ENCODE results near the gene NARF. TPM values are rescaled to one million over a fixed set of nuclear protein-coding genes. Genes with fewer than 3 reads are reported as not detected.

Gene NARF
- total and polyA plus RNA-seq, 2 donors (not counting 3 experiments of a cell fraction or from before 2014, with no cell fraction given) = 83.4 to 158 TPM

DNA sequence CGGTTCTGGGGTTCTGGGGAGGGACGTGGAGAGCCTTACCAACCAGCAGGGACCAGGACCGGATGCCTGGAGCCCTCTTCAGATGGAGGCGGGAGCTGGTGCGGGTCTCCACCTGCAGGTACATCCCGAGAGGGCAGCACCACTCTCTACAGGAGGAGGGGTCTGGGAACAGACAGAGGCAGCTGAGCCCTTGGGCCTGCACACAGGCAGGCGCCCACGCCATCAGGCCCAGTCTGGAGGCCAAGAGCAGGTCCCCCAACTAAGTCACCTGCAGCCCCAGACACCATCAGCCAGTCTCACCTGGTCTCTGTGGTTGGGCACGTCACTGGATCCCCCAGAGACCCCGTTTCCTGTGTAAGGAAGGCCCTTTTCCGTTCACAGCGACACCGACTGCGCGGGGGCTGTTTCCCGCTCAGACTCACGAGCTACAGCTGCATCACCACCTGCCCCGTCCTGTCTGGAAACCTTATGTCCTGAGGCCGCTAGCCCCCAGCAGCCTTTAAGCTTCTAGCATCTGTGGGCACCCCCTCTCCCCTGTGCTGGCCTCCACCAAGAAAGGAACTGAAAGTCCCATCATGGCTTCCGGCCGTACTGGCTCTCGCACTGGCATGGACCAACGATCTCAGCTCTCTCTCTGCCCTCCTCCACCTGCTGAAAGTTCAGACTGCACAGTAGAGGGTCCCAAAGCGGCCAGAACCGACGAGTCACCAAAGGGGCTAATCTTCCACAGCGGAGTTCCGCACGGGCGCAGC, 9.2 kb upstream of the NARF start:
- H3K4me3 ChIP-seq (replicated peaks in 1 of 3; ENCODE audit: insufficient read depth in 1 of 3, low read depth in 1 of 3, low read length in 3 of 3) = no peak overlapping the region
- CTCF ChIA-PET = interaction anchor here (1.0 kb wide), 1 partner anchor 25 kb away, joined by 3 read pairs; no protein-coding TSS in a partner anchor
- H3K9me1 ChIP-seq (replicated peaks; ENCODE audit: control insufficient read depth, extremely low read depth, insufficient read depth, low read length) = no peaks in the 10 kb centered on the region
- POLR2A ChIA-PET = no interaction called here
- H3K9ac ChIP-seq (replicated peaks; ENCODE audit: extremely low read depth, insufficient read depth, low read length) = no peak overlapping the region
- no peak overlapping the region for H3K27ac ChIP-seq (ENCODE audit: insufficient read depth, low read depth, low read length)
- DNase-seq (ENCODE audit: low read depth, low spot score) (no peak), FAIRE-seq (no peak)
- intact Hi-C loops (cut with micrococcal nuclease) = no loop called here
- peaks cover 6% of the 10 kb centered on the region for H3K4me1 ChIP-seq (ENCODE audit: control insufficient read depth, extremely low read depth, insufficient read depth, low read length)
- H3K36me3 ChIP-seq (ENCODE audit: control insufficient read depth in 2 of 2, extremely low read depth in 1 of 2, insufficient read depth in 2 of 2, low read length in 2 of 2) = no peaks in the 10 kb centered on the region
- no TSS peak for BruUV-seq (replicated peaks)
- peak overlapping the region; percentile 39 for H3K4me2 ChIP-seq (ENCODE audit: insufficient read depth, low read length)
- peaks cover 3% of the 10 kb centered on the region for H3K79me2 ChIP-seq (ENCODE audit: control insufficient read depth, insufficient read depth, low read length)
- no peaks in the 10 kb centered on the region for H4K20me1 ChIP-seq (replicated peaks; ENCODE audit: control insufficient read depth, extremely low read depth, insufficient read depth, low read length)
- TF ChIP-seq POLR2A (IDR thresholded peaks at IDR 0.05; ENCODE audit: low read depth, low read length) (no peak), JUN (IDR thresholded peaks at IDR 0.05; ENCODE audit: borderline replicate concordance, insufficient read depth, insufficient read length, low read depth) (no peak), POLR2AphosphoS5 (IDR thresholded peaks at IDR 0.05; ENCODE audit: insufficient read depth, low read depth, low read length) (no peak), MYC (IDR thresholded peaks at IDR 0.05; ENCODE audit: low read depth, low read length) (no peak), GATA2 (IDR thresholded peaks at IDR 0.05; ENCODE audit: insufficient read depth, insufficient read length, low read depth, low read length) (no peak), FOS (IDR thresholded peaks at IDR 0.05; ENCODE audit: borderline replicate concordance, insufficient read depth, low read length) (no peak), EZH2 (IDR thresholded peaks at IDR 0.05; ENCODE audit: borderline replicate concordance, low read depth, low read length, severe bottlenecking) (no peak)
- TF ChIP-seq, protein P1, sequence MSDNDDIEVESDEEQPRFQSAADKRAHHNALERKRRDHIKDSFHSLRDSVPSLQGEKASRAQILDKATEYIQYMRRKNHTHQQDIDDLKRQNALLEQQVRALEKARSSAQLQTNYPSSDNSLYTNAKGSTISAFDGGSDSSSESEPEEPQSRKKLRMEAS (IDR thresholded peaks at IDR 0.05; ENCODE audit: insufficient read depth, insufficient read length) = no peak
- TF ChIP-seq, protein P2, sequence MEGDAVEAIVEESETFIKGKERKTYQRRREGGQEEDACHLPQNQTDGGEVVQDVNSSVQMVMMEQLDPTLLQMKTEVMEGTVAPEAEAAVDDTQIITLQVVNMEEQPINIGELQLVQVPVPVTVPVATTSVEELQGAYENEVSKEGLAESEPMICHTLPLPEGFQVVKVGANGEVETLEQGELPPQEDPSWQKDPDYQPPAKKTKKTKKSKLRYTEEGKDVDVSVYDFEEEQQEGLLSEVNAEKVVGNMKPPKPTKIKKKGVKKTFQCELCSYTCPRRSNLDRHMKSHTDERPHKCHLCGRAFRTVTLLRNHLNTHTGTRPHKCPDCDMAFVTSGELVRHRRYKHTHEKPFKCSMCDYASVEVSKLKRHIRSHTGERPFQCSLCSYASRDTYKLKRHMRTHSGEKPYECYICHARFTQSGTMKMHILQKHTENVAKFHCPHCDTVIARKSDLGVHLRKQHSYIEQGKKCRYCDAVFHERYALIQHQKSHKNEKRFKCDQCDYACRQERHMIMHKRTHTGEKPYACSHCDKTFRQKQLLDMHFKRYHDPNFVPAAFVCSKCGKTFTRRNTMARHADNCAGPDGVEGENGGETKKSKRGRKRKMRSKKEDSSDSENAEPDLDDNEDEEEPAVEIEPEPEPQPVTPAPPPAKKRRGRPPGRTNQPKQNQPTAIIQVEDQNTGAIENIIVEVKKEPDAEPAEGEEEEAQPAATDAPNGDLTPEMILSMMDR (IDR thresholded peaks at IDR 0.05; ENCODE audit: extremely low read depth in 1 of 2, insufficient read depth in 1 of 2, low read depth in 1 of 2, low read length in 2 of 2) = no peak
- H3K27me3 ChIP-seq (ENCODE audit: control insufficient read depth in 2 of 2, insufficient read depth in 2 of 2, low read length in 2 of 2) = no peaks in the 10 kb centered on the region
- H2AFZ ChIP-seq (ENCODE audit: low read depth, low read length) = no peak overlapping the region
- dilution Hi-C loops (cut with MboI; ENCODE audit: extremely low pct_ligation_motif_present, low sequenced_read_pairs) = no loop called here
- no peaks in the 10 kb centered on the region for H3K9me3 ChIP-seq (replicated peaks; ENCODE audit: control insufficient read depth, insufficient read depth, low read length)

All from endothelial cell of umbilical vein (primary cell).